Sigmoid colon (tissue), 7 donors: ENCODE data around the gene RPS6KL1. TPM values are rescaled to one million over a fixed set of nuclear protein-coding genes. Genes with fewer than 3 reads are reported as not detected.

Experiments
- DNase-seq: peaks from one replicate; pipeline ENCODE4 v3.0.0-alpha.2; 2019
- H3K27ac ChIP-seq, 4 donors: fragments of 200-600 bp; sonication (generic); one replicate each; pipeline ENCODE4 v1.5.1; 2016 to 2019; ENCODE audit warnings: mild to moderate bottlenecking in 1 of 4
- H3K27me3 ChIP-seq, 3 donors: fragments of 200-600 bp; sonication (generic); one replicate each; pipeline ENCODE4 v1.5.1; 2019; ENCODE audit warnings: mild to moderate bottlenecking in 1 of 3
- H3K36me3 ChIP-seq, 4 donors: fragments of 200-600 bp; sonication (generic); one replicate each; pipeline ENCODE4 v1.5.1; 2016 to 2019
- H3K4me1 ChIP-seq, 4 donors: fragments of 200-600 bp; sonication (generic); one replicate each; pipeline ENCODE4 v1.5.1; 2017 to 2019
- H3K4me3 ChIP-seq, 4 donors: fragments of 200-600 bp; sonication (generic); one replicate each; pipeline ENCODE4 v1.5.1; 2017 to 2019; ENCODE audit warnings: mild to moderate bottlenecking in 2 of 4, moderate library complexity in 1 of 4
- H3K9me3 ChIP-seq, 4 donors: fragments of 200-600 bp in 3 of 4; sonication (generic) in 3 of 4; one replicate each; pipeline versions ENCODE4 v1.5.1 to v1.6.1; 2013 to 2019
- EP300 ChIP-seq, 4 donors: sonication (generic); formaldehyde crosslinking; IDR thresholded peaks; one replicate each; pipeline ENCODE4 v1.6.1; 2017; ENCODE audit warnings: antibody characterized with exemption in 4 of 4
- POLR2A ChIP-seq, 2 donors: fragments of 450-650 bp; IDR thresholded peaks; one replicate each; pipeline ENCODE4 v1.6.1; 2016; ENCODE audit warnings: antibody characterized with exemption in 2 of 2, mild to moderate bottlenecking in 2 of 2, moderate library complexity in 2 of 2
- POLR2AphosphoS5 ChIP-seq, 4 donors: sonication (generic); formaldehyde crosslinking; IDR thresholded peaks; one replicate each; pipeline ENCODE4 v1.6.1; 2017; ENCODE audit warnings: antibody characterized with exemption in 4 of 4
- WGBS, 2 donors: extraction: QIAGEN DNeasy Blood & Tissue Kit; methylation state at CpG; one replicate each; pipeline ENCODE4 v1.1.7; 2013; 5-methylcytosine and 5-hydroxymethylcytosine counted together
- intact Hi-C: fragments of 100-400 bp; cut with DNase I; formaldehyde crosslinking; loops from one replicate; pipeline ENCODE4 v1.15.1; 2023
- polyA plus RNA-seq, 3 donors: library from polyadenylated mRNA; stranded (reverse); fragments of 200-250 nt; gene quantifications; one replicate each; pipeline ENCODE4 v1.2.3, GENCODE V29; 2013
- total RNA-seq, 4 donors: library from RNA; depleted of rRNA; stranded (reverse); fragments of >200 nt; gene quantifications; one replicate each; pipeline ENCODE4 v1.1.0, GENCODE V29; 2016
- TF ChIP-seq, protein P1 (sequence below), 4 experiments: fragments of 450-650 bp in 3 of 4; fragments of 200-600 bp in 1 of 4; IDR thresholded peaks; one replicate each; pipeline ENCODE4 v1.5.1; 2016 to 2019; ENCODE audit warnings: antibody characterized with exemption in 4 of 4, mild to moderate bottlenecking in 3 of 4, moderate library complexity in 2 of 4
- donor health status: healthy with polysubstance abuse.
- donor health status: Bipolar disorder and iron deficiency.
- donor health status: healthy.

RPS6KL1 gene
- total and polyA plus RNA-seq, 7 donors, result 1.8 to 11.1 (median 4.6) TPM

- DNase-seq, result peak; percentile 33
- Histone ChIP-seq H3K4me3 (no peak overlapping the region), H3K36me3 (peaks cover 0 to 9% (median 0%) of the 10 kb centered on the region in 4 donors), H3K9me3 (no peaks in the 10 kb centered on the region), H3K4me1 (peaks cover 0 to 34% (median 17%) of the 10 kb centered on the region in 4 donors), H3K27me3 (no peaks in the 10 kb centered on the region), H3K27ac (no peak overlapping the region)
- intact Hi-C loops, result no loop called here
- TF ChIP-seq POLR2AphosphoS5 (IDR thresholded peaks at IDR 0.05) (no peak), POLR2A (IDR thresholded peaks at IDR 0.05) (no peak), EP300 (IDR thresholded peaks at IDR 0.05) (no peak)
- TF ChIP-seq, protein P1, sequence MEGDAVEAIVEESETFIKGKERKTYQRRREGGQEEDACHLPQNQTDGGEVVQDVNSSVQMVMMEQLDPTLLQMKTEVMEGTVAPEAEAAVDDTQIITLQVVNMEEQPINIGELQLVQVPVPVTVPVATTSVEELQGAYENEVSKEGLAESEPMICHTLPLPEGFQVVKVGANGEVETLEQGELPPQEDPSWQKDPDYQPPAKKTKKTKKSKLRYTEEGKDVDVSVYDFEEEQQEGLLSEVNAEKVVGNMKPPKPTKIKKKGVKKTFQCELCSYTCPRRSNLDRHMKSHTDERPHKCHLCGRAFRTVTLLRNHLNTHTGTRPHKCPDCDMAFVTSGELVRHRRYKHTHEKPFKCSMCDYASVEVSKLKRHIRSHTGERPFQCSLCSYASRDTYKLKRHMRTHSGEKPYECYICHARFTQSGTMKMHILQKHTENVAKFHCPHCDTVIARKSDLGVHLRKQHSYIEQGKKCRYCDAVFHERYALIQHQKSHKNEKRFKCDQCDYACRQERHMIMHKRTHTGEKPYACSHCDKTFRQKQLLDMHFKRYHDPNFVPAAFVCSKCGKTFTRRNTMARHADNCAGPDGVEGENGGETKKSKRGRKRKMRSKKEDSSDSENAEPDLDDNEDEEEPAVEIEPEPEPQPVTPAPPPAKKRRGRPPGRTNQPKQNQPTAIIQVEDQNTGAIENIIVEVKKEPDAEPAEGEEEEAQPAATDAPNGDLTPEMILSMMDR (IDR thresholded peaks at IDR 0.05), result no peak
- WGBS, 2 donors, result 91 to 92% methylated on average over 4 of the region's 4 CpGs
These were observed 2.8 kb downstream of the RPS6KL1 start for GRCh38 chr14:74920281-74920680.

- TF ChIP-seq POLR2AphosphoS5 (IDR thresholded peaks at IDR 0.05), result no peak
- TF ChIP-seq EP300 (IDR thresholded peaks at IDR 0.05), result no peak
- intact Hi-C loops, result no loop called here
- Histone ChIP-seq H3K4me3 (no peak overlapping the region), H3K4me1 (peaks cover 0 to 34% (median 17%) of the 10 kb centered on the region in 4 donors), H3K27me3 (no peaks in the 10 kb centered on the region), H3K27ac (no peak overlapping the region), H3K9me3 (no peaks in the 10 kb centered on the region), H3K36me3 (peaks cover 0 to 9% (median 0%) of the 10 kb centered on the region in 4 donors)
- 90 to 93% methylated on average over 22 of the region's 22 CpGs for WGBS, 2 donors
- DNase-seq, result peak; percentile 59
These were observed 3.5 kb downstream of the RPS6KL1 start for GRCh38 chr14:74919421-74920165.

DNA sequence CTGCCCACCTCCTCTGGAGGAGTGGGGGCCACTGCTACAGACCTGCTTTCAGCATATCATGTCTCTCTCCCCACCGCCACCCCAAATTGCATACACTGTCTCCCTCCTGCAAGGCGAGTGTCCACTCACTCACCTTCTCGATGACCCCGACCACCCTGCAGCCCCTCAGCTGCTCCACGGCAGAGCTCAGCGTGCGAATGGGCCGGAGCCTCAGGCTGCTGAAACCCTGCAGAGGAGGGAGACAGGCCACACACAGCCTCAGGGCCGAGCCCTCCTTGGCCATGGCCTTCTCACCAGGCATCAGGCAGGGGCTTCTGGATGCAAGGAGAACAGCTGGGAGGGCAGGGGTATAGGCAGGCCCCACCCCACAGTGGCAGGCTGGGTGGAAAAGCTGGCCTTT is 4.7 kb downstream of the RPS6KL1 start:
- Histone ChIP-seq H3K9me3 (no peaks in the 10 kb centered on the region), H3K27ac (peak overlapping the region in 1 of 4 donors; percentile 60), H3K4me3 (no peak overlapping the region), H3K27me3 (no peaks in the 10 kb centered on the region), H3K36me3 (peaks cover 0 to 9% (median 0%) of the 10 kb centered on the region in 4 donors), H3K4me1 (peaks cover 0 to 30% (median 12%) of the 10 kb centered on the region in 4 donors)
- intact Hi-C loops, result no loop called here
- DNase-seq, result peak; percentile 52
- TF ChIP-seq, protein P1 (IDR thresholded peaks at IDR 0.05), result no peak
- no peak for TF ChIP-seq EP300 (IDR thresholded peaks at IDR 0.05)
- TF ChIP-seq POLR2AphosphoS5 (IDR thresholded peaks at IDR 0.05), result no peak
- TF ChIP-seq POLR2A (IDR thresholded peaks at IDR 0.05), result no peak
- 94 to 97% methylated on average over 9 of the region's 9 CpGs for WGBS, 2 donors

GRCh38 chr14:74917646-74918081 is 5.4 kb downstream of the RPS6KL1 start:
- peak; percentile 89 for DNase-seq
- intact Hi-C loops, result no loop called here
- no peaks in the 10 kb centered on the region for H3K9me3 ChIP-seq
- H3K27me3 ChIP-seq, result no peaks in the 10 kb centered on the region
- WGBS, 2 donors, result 76 to 84% methylated on average over 13 of the region's 13 CpGs
- TF ChIP-seq EP300 (IDR thresholded peaks at IDR 0.05) (no peak), POLR2AphosphoS5 (IDR thresholded peaks at IDR 0.05) (peak in 1 of 4 donors; percentile 9)
- peak overlapping the region; percentile 19 to 60 (median 42) for H3K27ac ChIP-seq
- peaks cover 0 to 9% (median 0%) of the 10 kb centered on the region in 4 donors for H3K36me3 ChIP-seq
- H3K4me1 ChIP-seq, result peaks cover 0 to 25% (median 8%) of the 10 kb centered on the region in 4 donors
- no peak overlapping the region for H3K4me3 ChIP-seq

GRCh38 chr14:74917178-74917543 is 5.9 kb downstream of the RPS6KL1 start:
- no peak for TF ChIP-seq POLR2A (IDR thresholded peaks at IDR 0.05)
- TF ChIP-seq EP300 (IDR thresholded peaks at IDR 0.05), result no peak
- TF ChIP-seq, protein P1 (IDR thresholded peaks at IDR 0.05), result no peak
- TF ChIP-seq POLR2AphosphoS5 (IDR thresholded peaks at IDR 0.05), result no peak
- Histone ChIP-seq H3K27me3 (no peaks in the 10 kb centered on the region), H3K4me3 (no peak overlapping the region), H3K27ac (peak overlapping the region; percentile 19 to 60 (median 42)), H3K4me1 (peaks cover 0 to 20% (median 6%) of the 10 kb centered on the region in 4 donors), H3K9me3 (no peaks in the 10 kb centered on the region), H3K36me3 (peaks cover 0 to 9% (median 0%) of the 10 kb centered on the region in 4 donors)
- 86 to 97% methylated on average over 5 of the region's 5 CpGs for WGBS, 2 donors
- no peak for DNase-seq
- intact Hi-C loops, result no loop called here
